ENCODE measurements around the gene SHH.
"Not testable (repeated sequence)": the region's sequence is repeated elsewhere in the genome, so short reads cannot be mapped to it uniquely, and the experiment has no call there.

The SHH gene

GRCh38 chr7:155842496-155843265 lies 30.4 kb upstream of the SHH start:
- no peak for DNase-seq

GRCh38 chr7:155840909-155841308 lies 28.6 kb upstream of the SHH start:
- no peak for DNase-seq

GRCh38 chr7:155840262-155840885 lies 28.1 kb upstream of the SHH start:
- DNase-seq: no peak

DNA sequence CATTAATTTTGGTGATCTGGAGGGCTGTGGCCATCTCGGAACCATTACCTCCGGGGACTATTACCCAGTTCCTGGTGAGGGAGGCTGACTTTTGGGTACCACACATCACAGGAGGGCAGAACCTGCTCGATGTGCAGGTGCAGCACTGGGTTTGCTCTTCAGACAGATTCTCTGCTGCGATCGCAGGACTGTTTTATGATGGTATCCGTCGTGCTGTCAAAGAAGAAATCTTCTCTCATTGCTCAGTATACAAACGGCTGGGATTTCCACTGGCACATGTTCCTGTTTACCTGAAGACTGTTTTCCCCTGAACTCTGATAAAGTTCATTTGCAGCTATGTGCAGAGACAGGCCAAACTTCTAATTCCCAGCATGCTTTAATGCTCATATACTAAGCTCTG lies 27.2 kb upstream of the SHH start:
- no peak for DNase-seq

DNA sequence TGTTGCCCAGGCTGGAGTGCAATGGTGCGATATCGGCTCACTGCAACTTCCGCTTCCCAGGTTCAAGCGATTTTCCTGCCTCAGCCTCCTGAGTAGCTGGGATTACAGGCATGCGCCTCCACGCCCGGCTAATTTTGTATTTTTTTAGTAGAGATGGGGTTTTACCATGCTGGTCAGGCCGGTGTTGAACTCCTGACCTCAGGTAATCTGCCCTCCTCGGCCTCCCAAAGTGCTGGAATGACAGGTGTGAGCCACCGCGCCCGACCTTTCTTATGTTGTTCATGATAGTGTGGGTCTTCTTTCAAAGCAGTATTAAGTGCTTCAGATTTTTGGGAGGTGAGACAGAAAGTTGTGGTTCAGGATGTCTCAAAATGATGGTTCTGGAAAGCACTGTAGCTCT lies 26.0 kb upstream of the SHH start:
- not testable (repeated sequence) for DNase-seq

- no peak for DNase-seq
Observed at GRCh38 chr7:155837126-155837479, 24.8 kb upstream of the SHH start.

DNA sequence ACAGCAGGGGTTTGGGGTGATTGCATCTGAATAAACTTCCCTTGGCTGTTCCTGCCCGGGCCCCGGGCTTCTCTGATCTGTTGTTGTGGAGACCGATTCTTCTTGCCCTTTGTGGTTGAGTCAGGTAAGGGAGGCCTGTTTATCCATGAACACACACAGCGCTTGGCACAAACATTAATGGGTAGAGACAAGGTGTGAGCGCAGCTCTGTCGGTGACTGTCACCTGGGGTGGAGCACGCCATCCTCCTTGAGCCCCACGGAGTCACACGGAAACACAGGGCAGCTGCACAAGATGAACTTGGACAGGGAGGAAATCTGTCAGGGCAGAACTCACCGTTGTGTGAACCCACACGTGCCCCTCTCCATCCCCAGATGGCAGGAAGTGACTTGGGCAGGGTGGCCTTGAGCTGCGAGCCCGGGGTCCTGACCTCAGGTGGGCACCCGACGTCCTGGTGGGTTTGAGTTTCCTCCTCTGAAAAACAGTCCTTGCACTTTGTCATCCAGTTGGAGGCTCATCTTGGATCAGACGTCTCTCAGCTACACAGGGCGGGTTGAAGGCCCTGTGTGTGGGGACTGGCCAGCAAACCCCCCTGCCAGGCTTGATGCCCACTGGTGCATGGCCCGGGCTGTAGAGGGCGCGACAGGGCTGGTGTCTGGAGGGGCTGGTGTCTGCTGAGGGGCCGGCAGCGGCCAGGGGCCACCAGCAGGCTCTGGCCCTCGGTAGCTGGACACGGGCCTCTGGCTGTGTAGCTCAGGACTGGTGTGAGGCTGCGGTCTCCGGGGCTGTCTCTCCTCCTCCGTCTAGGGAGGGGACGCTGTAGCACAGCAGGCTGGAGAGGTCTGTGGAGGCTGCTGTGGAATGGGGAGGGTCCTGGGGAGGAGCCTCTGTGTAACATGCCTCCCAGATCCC lies 24.2 kb upstream of the SHH start:
- DNase-seq: no peak

GRCh38 chr7:155835446-155836215 lies 23.4 kb upstream of the SHH start:
- no peak for DNase-seq

- no peak for DNase-seq
Observed at GRCh38 chr7:155834486-155835048, 22.3 kb upstream of the SHH start.

DNA sequence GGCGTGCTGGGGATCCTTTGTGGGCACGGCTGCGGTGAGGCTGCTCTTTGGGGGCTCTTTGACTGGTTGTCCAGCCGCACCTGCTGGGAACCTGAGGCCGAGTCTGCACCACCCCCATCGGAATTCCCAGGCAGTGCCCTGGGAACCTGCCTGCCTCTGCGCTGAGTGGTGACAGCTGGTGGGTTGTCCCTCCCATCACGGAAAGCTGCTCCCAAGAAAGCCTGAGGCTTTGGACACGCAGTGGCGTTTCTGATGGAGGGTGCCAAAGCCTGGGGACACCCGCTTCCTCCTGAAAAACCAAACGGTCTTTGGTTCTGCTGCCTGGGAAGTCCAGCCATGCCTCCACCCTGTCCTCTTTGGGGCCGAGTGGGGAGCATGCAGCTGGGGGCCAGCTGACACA lies 21.4 kb upstream of the SHH start:
- no peak for DNase-seq

- DNase-seq: no peak
Observed at GRCh38 chr7:155832581-155832981, 20.3 kb upstream of the SHH start.

- DNase-seq: no peak
Observed at GRCh38 chr7:155831807-155832524, 19.7 kb upstream of the SHH start.

DNA sequence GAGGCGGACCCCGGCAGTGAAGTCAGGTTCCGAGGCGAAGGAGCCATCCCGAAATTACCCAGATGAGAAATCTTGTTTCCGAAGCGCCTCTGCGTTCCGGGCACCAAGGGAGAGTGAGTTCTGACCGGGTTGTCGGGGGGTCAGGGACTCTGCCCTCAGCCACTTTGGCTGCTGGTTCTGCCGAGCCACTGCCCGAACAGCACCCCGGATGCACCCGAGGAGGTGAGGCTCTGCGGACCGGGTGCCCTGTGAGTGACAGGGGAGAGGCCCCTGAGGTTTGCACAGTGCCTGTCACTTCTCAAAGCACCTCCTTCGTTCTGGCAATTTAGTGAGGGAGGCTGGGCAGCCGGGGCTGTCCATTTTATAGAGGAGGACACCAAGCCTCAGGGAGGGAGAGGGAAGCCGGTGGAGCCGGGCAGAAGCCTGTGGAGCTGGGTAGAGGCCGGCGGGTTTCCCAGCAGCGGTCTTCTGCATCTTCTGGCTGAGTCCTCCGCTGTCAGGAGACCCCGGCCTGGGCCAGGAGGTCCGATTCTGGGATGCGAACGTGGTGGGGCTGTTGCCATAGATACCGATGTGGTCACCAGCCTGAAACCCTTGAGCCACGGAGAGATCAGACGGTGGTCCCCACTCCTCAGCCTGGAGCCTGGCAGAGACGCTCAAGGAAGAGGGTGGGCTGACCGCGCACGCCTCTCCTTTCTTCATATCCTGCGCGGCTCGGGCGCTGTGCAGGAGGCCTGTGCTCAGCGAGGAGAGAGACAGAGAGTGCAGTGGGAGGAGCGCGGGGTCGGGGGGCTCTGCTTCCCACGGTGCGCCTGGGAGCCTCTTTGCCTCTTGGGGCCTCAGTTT lies 18.9 kb upstream of the SHH start:
- DNase-seq: no peak

DNA sequence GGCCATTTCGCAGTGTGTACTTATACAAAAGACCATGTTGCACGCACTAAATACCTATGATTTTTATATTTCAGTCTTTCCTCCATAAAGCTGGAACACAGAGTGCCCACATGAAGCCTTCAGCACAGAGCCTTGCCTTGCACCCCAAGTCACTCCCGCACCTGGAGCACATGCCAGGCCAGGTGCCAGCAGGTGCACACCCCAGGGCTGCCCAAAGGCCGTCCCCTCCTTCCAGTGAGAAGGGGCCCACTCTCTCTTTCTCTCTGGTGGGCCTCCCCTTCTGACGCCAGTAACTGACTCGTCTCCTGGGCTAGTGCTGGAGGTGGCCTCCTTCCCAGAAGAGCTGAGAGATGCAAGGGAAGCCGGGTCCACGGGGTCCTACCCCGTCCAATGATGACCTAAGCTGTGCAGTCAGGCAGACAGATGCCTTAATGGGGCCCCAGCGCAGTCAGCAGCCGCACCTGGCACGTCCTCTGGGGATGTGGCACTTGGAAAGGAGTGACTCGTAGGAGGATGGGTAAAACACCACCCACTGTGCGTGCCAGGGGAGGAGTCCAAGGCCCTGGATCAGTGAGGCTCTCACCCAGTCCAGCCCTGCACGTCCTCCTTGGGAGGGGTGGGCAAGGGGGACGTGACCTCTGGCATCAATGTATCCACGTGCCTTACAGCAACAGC lies 17.7 kb upstream of the SHH start:
- DNase-seq: no peak

DNA sequence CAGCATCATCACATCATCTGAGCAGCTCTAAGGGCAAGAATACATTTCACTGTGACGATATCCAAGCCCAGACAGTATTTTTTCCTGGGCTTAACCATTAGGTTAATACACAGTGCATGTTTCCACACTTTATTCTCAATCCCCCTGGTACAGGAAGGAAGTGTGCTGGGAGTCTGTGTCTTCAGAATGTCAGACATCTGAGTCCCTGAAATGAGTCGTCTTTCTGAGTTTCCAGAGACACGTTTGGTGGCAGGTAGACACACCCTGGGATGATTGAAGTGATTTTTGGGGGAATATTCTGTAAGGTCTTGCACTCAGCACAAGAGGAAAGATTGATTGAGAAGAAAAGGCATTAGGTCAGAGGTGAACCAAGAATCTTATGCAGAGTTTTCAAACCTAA lies 13.1 kb upstream of the SHH start:
- no peak for DNase-seq

DNA sequence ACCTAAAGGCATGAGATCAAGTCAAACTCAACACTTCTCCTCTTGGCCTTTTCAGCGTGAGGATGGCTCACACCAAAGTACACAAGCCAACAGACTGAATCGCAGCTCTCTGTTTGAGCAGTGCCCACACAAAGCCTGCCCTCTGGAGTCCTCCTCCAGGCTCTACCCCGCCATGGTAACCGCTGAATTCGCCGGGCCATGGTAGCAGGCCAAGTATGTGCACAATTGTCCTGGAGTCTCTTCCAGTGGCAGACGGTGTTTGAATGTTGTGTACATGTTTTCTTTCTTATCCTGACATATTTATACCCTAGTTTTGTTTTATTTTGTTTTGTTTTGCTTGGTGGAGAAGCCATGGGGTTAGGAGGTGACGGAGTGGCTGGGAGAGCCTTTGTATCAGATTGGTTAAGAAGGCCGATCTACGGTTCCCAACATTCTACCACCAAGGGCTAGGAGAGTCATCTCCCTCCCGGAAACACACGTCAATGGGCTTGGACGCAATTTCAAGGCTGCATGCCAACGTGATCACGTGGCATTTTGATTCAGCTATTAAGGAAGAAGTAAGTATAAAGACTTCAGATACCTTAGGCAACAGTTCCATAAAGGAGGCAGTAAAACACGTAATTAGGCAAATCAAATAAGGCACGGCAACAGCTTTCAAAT lies 12.1 kb upstream of the SHH start:
- no peak for DNase-seq

GRCh38 chr7:155821851-155822250 lies 9.6 kb upstream of the SHH start:
- DNase-seq: no peak

DNA sequence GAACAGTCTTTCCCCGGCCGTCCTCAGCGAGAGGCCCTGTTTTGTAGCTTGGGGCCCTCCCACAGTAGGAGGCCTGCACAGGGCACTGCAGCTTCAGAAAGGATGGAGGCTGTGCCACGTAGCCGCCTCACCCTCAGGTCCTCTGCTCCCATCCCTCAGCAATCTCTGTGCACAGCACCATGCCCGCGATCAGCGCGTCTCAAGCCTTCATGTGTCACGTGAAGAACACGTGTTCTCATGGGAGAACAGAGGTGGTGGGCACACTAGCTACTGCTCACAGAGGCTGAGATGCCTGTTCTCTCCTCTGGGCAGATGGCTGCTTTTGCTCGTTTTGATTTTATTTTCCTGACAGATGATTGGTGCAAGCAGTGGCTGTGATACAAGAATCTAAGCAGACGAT lies 8.5 kb upstream of the SHH start:
- DNase-seq: no peak

DNA sequence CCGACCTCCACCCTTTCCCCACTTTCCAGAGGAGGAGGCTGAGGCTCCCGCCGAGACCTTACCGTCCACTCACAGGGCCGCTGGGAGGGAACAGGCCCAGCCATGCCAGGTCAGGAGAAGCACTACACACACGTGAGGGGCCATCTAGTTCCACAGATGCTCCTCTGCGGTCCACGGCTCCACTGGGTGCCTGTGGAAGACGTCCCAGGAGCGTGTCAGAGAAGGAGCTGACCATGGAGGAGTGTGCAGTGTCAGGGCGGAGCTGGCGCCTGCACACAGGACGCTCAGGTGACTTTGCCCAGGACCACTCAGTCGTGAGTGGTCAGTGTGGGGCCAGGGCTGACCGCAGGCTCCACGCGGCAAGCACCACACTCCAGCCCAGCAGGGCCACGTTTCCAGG lies 8.0 kb upstream of the SHH start:
- DNase-seq: no peak

GRCh38 chr7:155819186-155819585 lies 6.9 kb upstream of the SHH start:
- no peak for DNase-seq
